Effector memory CD8-positive, alpha-beta T cell (primary cell): ENCODE measurements around the gene ABLIM2.
"Not testable (repeated sequence)": the region's sequence is repeated elsewhere in the genome, so short reads cannot be mapped to it uniquely, and the experiment has no call there.

Experiments
- ATAC-seq: fragments of 150-1000 bp; cut with Tn5 transposase; replicated peaks from 2 replicates; pipeline ENCODE4 v1.10.0; 2021; ENCODE audit warnings: mild to moderate bottlenecking, moderate library complexity
- DNase-seq, 3 experiments: peaks; one replicate each; pipeline ENCODE4 v3.0.0; 2021
- H3K27ac Mint-ChIP-seq, 2 donors: one replicate each; pipeline ENCODE4 v1.8.0; 2022; ENCODE audit warnings: mild to moderate bottlenecking in 2 of 2, mixed read lengths in 2 of 2, moderate library complexity in 2 of 2
- H3K27me3 Mint-ChIP-seq, 2 donors: one replicate each; pipeline ENCODE4 v1.8.0; 2022; ENCODE audit warnings: mixed read lengths in 2 of 2
- H3K36me3 Mint-ChIP-seq: one replicate; pipeline ENCODE4 v1.8.0; 2022; ENCODE audit warnings: mild to moderate bottlenecking, moderate library complexity, mixed read lengths; ENCODE audit not compliant: insufficient read depth
- H3K4me1 Mint-ChIP-seq, 2 donors: one replicate each; pipeline ENCODE4 v1.8.0; 2022; ENCODE audit warnings: low read depth in 2 of 2, mixed read lengths in 2 of 2
- H3K4me3 Mint-ChIP-seq, 2 donors: one replicate each; pipeline ENCODE4 v1.8.0; 2022; ENCODE audit warnings: mild to moderate bottlenecking in 2 of 2, mixed read lengths in 2 of 2, moderate library complexity in 2 of 2
- H3K9me3 Mint-ChIP-seq, 2 donors: one replicate each; pipeline ENCODE4 v1.8.0; 2022; ENCODE audit warnings: mixed read lengths in 2 of 2

The ABLIM2 gene

GRCh38 chr4:7952615-7953014, 206.0 kb downstream of the ABLIM2 start:
- H3K36me3 Mint-ChIP-seq: no peaks in the 10 kb centered on the region
- ATAC-seq: no peak
- peaks cover 0 to 31% of the 10 kb centered on the region in 2 donors for H3K27me3 Mint-ChIP-seq
- no peak overlapping the region for H3K27ac Mint-ChIP-seq
- DNase-seq: no peak
- no peak overlapping the region for H3K4me3 Mint-ChIP-seq
- H3K4me1 Mint-ChIP-seq: peaks cover 5 to 13% of the 10 kb centered on the region in 2 donors
- H3K9me3 Mint-ChIP-seq: no peaks in the 10 kb centered on the region

- H3K36me3 Mint-ChIP-seq: no peaks in the 10 kb centered on the region
- no peak overlapping the region for H3K4me3 Mint-ChIP-seq
- peaks cover 5 to 13% of the 10 kb centered on the region in 2 donors for H3K4me1 Mint-ChIP-seq
- no peak for DNase-seq
- H3K9me3 Mint-ChIP-seq: no peaks in the 10 kb centered on the region
- peak overlapping the region in 1 of 2 donors; percentile 63 for H3K27ac Mint-ChIP-seq
- H3K27me3 Mint-ChIP-seq: peaks cover 0 to 31% of the 10 kb centered on the region in 2 donors
- ATAC-seq: no peak
Observed at GRCh38 chr4:7950301-7951092, 208.1 kb downstream of the ABLIM2 start.

DNA sequence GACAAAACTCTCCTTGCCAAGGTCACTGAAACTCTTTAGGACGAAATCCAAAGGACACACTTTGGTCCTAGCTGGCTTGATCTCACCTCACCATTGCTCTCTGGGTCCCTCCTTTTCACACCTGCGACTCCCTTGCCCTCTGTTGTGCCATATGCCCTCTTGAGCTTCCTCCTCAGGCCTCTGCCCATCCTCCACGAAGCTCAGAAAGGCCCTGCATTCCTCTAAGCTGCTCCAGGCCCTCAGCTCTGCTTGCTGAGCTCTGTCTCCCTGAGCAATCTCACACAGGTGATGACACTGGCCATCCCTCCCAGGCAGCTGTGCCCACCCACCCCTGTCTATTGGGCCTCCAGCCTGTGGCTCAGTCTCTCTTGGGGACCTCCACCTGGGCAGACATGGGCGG, 208.9 kb downstream of the ABLIM2 start:
- peaks cover 0 to 31% of the 10 kb centered on the region in 2 donors for H3K27me3 Mint-ChIP-seq
- ATAC-seq: no peak
- no peaks in the 10 kb centered on the region for H3K36me3 Mint-ChIP-seq
- H3K27ac Mint-ChIP-seq: no peak overlapping the region
- no peak for DNase-seq
- H3K4me1 Mint-ChIP-seq: peaks cover 5 to 13% of the 10 kb centered on the region in 2 donors
- H3K9me3 Mint-ChIP-seq: no peaks in the 10 kb centered on the region
- no peak overlapping the region for H3K4me3 Mint-ChIP-seq

GRCh38 chr4:7947927-7948326, 210.7 kb downstream of the ABLIM2 start:
- peak in 1 of 3 experiments; percentile 39 for DNase-seq
- Mint-ChIP-seq H3K36me3 (no peaks in the 10 kb centered on the region), H3K27me3 (peaks cover 0 to 31% of the 10 kb centered on the region in 2 donors), H3K4me1 (peaks cover 5 to 13% of the 10 kb centered on the region in 2 donors), H3K9me3 (no peaks in the 10 kb centered on the region), H3K27ac (peak overlapping the region; percentile 7 to 11), H3K4me3 (no peak overlapping the region)
- ATAC-seq: peak; percentile 97

- Mint-ChIP-seq H3K4me3 (no peak overlapping the region), H3K27ac (no peak overlapping the region), H3K9me3 (no peaks in the 10 kb centered on the region), H3K36me3 (no peaks in the 10 kb centered on the region), H3K27me3 (peaks cover 0 to 18% of the 10 kb centered on the region in 2 donors), H3K4me1 (peaks cover 6 to 13% of the 10 kb centered on the region in 2 donors)
- ATAC-seq (no peak), DNase-seq (no peak)
Observed at GRCh38 chr4:7945709-7946380, 212.8 kb downstream of the ABLIM2 start.

DNA sequence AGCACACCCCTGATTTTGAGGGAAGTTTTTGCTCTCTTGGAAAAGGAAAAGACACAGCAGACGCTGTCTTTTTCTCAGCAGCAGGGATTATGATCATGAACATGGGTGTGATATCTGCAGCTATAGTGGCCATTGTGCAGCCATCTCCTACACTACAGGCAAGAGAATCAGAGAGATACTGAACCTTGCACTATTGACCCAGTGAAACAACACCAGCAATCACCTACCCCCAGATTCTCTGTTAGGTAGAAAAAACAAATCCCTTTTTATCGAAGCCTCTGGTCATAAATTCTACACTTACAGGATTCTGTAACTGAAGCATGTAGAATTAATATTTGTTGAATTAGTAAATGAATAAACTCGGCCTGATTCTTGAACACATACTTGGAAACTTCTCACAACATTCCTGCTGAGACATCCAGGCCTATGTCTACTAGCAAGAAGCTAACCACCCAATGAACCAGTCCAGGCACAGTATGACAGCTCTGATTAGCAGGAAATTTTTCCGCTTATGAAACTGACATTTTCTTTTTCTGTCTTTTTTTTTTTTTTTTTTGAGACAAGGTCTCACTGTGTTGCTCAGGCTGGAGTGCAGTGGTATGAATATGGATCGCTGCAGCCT, 213.9 kb downstream of the ABLIM2 start:
- no peak for ATAC-seq
- peaks cover 0 to 9% of the 10 kb centered on the region in 2 donors for H3K27me3 Mint-ChIP-seq
- no peak overlapping the region for H3K27ac Mint-ChIP-seq

GRCh38 chr4:7943688-7944087, 214.9 kb downstream of the ABLIM2 start:
- not testable (repeated sequence) for H3K36me3 Mint-ChIP-seq, H3K27ac Mint-ChIP-seq, H3K4me1 Mint-ChIP-seq, ATAC-seq, DNase-seq, H3K9me3 Mint-ChIP-seq, H3K27me3 Mint-ChIP-seq, H3K4me3 Mint-ChIP-seq

More for the DNA sequence above, 213.9 kb downstream of the ABLIM2 start:
- H3K9me3 Mint-ChIP-seq: no peaks in the 10 kb centered on the region
- DNase-seq: no peak
- H3K36me3 Mint-ChIP-seq: no peaks in the 10 kb centered on the region
- no peak overlapping the region for H3K4me3 Mint-ChIP-seq
- H3K4me1 Mint-ChIP-seq: peaks cover 8 to 13% of the 10 kb centered on the region in 2 donors

DNA sequence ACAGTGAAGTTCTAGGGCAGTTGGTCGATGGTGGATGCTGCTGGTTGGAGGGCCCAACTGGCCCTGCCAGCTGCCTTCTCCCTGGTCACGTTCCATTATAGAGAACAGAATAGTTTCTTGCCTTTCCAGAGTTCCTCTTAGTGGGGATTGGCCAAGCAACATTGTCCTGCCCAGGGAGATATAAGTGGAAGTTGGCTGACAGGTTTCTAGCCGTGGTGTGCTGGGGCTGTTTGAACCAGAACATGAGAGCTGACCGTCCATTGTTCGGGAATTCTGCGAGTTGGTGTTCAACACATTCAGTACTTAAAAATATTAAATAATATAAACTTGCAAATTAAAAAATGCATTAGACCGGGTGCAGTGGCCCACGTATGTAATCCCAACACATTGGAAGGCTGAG, 215.4 kb downstream of the ABLIM2 start:
- no peaks in the 10 kb centered on the region for H3K9me3 Mint-ChIP-seq
- no peak for ATAC-seq
- H3K4me1 Mint-ChIP-seq: peaks cover 7 to 10% of the 10 kb centered on the region in 2 donors

GRCh38 chr4:7941965-7942496, 216.6 kb downstream of the ABLIM2 start:
- Mint-ChIP-seq H3K36me3 (peaks cover 7% of the 10 kb centered on the region), H3K9me3 (no peaks in the 10 kb centered on the region), H3K27ac (no peak overlapping the region), H3K4me3 (no peak overlapping the region), H3K4me1 (peaks cover 11 to 12% of the 10 kb centered on the region in 2 donors), H3K27me3 (no peaks in the 10 kb centered on the region)
- ATAC-seq (no peak), DNase-seq (no peak)

More for the DNA sequence above, 215.4 kb downstream of the ABLIM2 start:
- Mint-ChIP-seq H3K4me3 (no peak overlapping the region), H3K27ac (no peak overlapping the region), H3K36me3 (no peaks in the 10 kb centered on the region), H3K27me3 (no peaks in the 10 kb centered on the region)
- DNase-seq: no peak

- no peaks in the 10 kb centered on the region for H3K9me3 Mint-ChIP-seq
- peak overlapping the region; percentile 40 for H3K4me3 Mint-ChIP-seq
- H3K36me3 Mint-ChIP-seq: peaks cover 7% of the 10 kb centered on the region
- peaks cover 13 to 16% of the 10 kb centered on the region in 2 donors for H3K4me1 Mint-ChIP-seq
- DNase-seq (no peak), ATAC-seq (no peak)
- no peak overlapping the region for H3K27ac Mint-ChIP-seq
- H3K27me3 Mint-ChIP-seq: no peaks in the 10 kb centered on the region
Observed at GRCh38 chr4:7941111-7941964, 217.3 kb downstream of the ABLIM2 start.

GRCh38 chr4:7939377-7940108, 219.1 kb downstream of the ABLIM2 start, which contains the start of gene AFAP1:
Gene AFAP1 (minus strand): TSS chr4:7939861. CDS start chr4:7872078, 67,783 bp downstream.
- H3K4me3 Mint-ChIP-seq: peak within 1 kb of the TSS; percentile 73 to 77
- peak; percentile 95 for ATAC-seq

More at GRCh38 chr4:7939377-7940108, 219.1 kb downstream of the ABLIM2 start, which contains the start of gene AFAP1:
- Mint-ChIP-seq H3K36me3 (peaks cover 7% of the 10 kb centered on the region), H3K9me3 (no peaks in the 10 kb centered on the region), H3K4me1 (peaks cover 13 to 16% of the 10 kb centered on the region in 2 donors), H3K27me3 (no peaks in the 10 kb centered on the region), H3K27ac (peak within 1 kb of the TSS in 1 of 2 donors; percentile 46)
- DNase-seq: peak; percentile 82 to 87 (median 85)
